Panc1 (cell line): ENCODE data around the gene PDXK. TPM values are rescaled to one million over a fixed set of nuclear protein-coding genes. Genes with fewer than 3 reads are reported as not detected.
A peak's percentile ranks its signal among the peaks of the same experiment; 100 is the strongest.

Experiments used
- ATAC-seq: fragments of 200-7000 bp; cut with Tn5 transposase; 2 replicates; pipeline ENCODE4 v1.9.1; 2020; ENCODE audit warnings: mild to moderate bottlenecking, moderate library complexity
- BruUV-seq: library from RNA; stranded (reverse); fragments of 400-500 nt; replicated peaks from 2 replicates; lab custom pipeline; 2021; lab: Mats Ljungman, UMichigan
- CTCF ChIA-PET: fragments of 300-600 bp; sonication (Branson Sonifier 250); formaldehyde crosslinking; loops from one replicate; lab custom pipeline; 2022; ENCODE audit warnings: antibody characterized with exemption; lab: Charles Lee
- POLR2A ChIA-PET: fragments of 300-600 bp; sonication (Branson Sonifier 250); formaldehyde crosslinking; loops from one replicate; lab custom pipeline; 2022; ENCODE audit warnings: antibody characterized with exemption; lab: Charles Lee
- DNase-seq: peaks from one replicate; pipeline ENCODE4 v3.0.0-alpha.2; 2010; ENCODE audit warnings: low read depth, low spot score
- H3K27ac ChIP-seq: 2 replicates; pipeline ENCODE4 v1.5.1; 2011; ENCODE audit warnings: mild to moderate bottlenecking, low read length, inconsistent platforms
- H3K27me3 ChIP-seq: fragments of 200-500 bp; sonication (Bioruptor generic); 2 replicates; pipeline ENCODE4 v1.6.0; 2014; ENCODE audit warnings: low read length, inconsistent platforms; ENCODE audit not compliant: control insufficient read depth, insufficient read depth
- H3K36me3 ChIP-seq: fragments of 200-500 bp; sonication (Bioruptor generic); 2 replicates; pipeline ENCODE4 v1.5.1; 2014; ENCODE audit warnings: inconsistent platforms, mild to moderate bottlenecking, low read length, moderate library complexity; ENCODE audit not compliant: control insufficient read depth, insufficient read depth
- H3K4me1 ChIP-seq: 2 replicates; pipeline ENCODE4 v1.5.1; 2011; ENCODE audit warnings: inconsistent platforms, mild to moderate bottlenecking, low read length, moderate library complexity; ENCODE audit not compliant: control insufficient read depth, insufficient read depth
- H3K4me3 ChIP-seq, 2 experiments: 2 replicates each; pipeline ENCODE4 v1.5.1; 2011 to 2012; ENCODE audit warnings: low read depth in 2 of 2, low read length in 2 of 2, mild to moderate bottlenecking in 2 of 2, inconsistent platforms in 1 of 2, moderate library complexity in 1 of 2
- H3K9me3 ChIP-seq: fragments of 200-500 bp; sonication (Bioruptor generic); 2 replicates; pipeline ENCODE4 v1.5.1; 2014; ENCODE audit warnings: low read depth, mild to moderate bottlenecking, inconsistent platforms, low read length, moderate library complexity; ENCODE audit not compliant: control insufficient read depth, insufficient read depth
- CTCF ChIP-seq: fragments of 450-650 bp; IDR thresholded peaks from 2 replicates; pipeline ENCODE4 v1.5.1; 2017; ENCODE audit warnings: mild to moderate bottlenecking
- POLR2AphosphoS5 ChIP-seq: IDR thresholded peaks from 2 replicates; pipeline ENCODE4 v1.6.1; 2012; ENCODE audit warnings: mild to moderate bottlenecking, low read depth, low read length, moderate library complexity
- SIN3A ChIP-seq: IDR thresholded peaks from 2 replicates; pipeline ENCODE4 v1.6.1; 2012; ENCODE audit warnings: low read depth, mild to moderate bottlenecking, low read length, moderate library complexity, borderline replicate concordance; ENCODE audit not compliant: insufficient read depth
- TCF7L2 ChIP-seq: IDR thresholded peaks from 2 replicates; pipeline ENCODE4 v1.6.1; 2011; ENCODE audit warnings: mild to moderate bottlenecking, low read depth, low read length, inconsistent platforms
- in situ Hi-C: cut with HindIII; loops from 2 replicates; pipeline ENCODE4 v1.10.0; 2016; ENCODE audit warnings: low sequenced_read_pairs, low pct_unique_long_range_greater_than_20kb
- intact Hi-C: fragments of 100-400 bp; cut with micrococcal nuclease; formaldehyde crosslinking; loops from one replicate; pipeline ENCODE4 v1.10.0; 2022; ENCODE audit not compliant: unreplicated experiment
- total RNA-seq: library from RNA; stranded (reverse); gene quantifications from one replicate; pipeline ENCODE4 v1.2.1, GENCODE V29; 2021; ENCODE audit not compliant: unreplicated experiment
- TF ChIP-seq, protein P1 (sequence below), 2 experiments: IDR thresholded peaks; 2 replicates each; pipeline ENCODE4 v1.6.1; 2011 to 2012; ENCODE audit warnings: low read depth in 2 of 2, control low read depth in 1 of 2, low read length in 1 of 2, mild to moderate bottlenecking in 1 of 2, moderate library complexity in 1 of 2; ENCODE audit not compliant: insufficient read depth in 1 of 2

Gene PDXK
- total RNA-seq, 1 experiment from 2014 or later = 184 TPM

DNA sequence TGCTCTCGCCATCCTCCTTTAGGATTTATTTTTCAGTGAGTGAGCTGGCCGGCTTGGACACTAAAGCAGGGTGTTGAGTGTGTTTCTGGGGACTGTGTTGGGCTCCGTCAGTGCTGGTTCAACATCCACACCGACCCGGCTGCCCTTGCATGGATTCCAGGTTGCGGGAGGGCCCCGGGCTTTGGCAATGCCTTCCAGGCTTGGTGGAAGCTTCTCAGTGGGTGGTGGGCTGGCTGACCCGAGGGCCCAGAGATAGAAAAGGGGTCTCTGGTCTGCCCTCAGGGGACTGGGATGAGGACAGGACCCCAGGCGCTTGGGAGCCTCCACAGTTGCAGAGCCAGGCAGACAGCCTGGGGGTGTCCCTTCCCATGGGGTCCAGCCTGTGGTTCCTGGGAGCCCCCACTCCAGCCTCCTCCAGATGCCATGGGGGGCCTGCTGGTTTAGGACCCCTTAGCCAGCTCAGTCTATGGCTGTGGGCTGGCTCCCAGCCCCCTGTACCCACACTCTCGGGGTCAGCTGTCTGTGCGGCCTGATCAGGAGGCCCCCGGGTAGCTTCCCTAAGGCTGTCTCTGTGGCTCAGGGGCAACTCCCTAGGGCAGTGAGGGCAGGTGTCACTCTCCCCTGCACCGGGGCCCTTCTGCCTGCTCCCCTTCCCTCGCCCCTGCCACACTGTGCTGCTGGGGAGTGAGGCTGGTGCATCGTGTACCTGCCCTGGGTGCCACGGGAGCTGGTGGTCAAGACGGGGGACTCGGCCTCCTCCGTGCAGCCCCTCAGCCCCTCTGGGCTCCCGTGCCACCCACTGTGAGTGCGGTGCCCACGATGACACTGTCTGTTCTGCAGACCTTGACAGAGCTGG is 16.5 kb downstream of the PDXK start:
- Histone ChIP-seq H3K4me3 (no peak overlapping the region), H3K27ac (peak overlapping the region; percentile 68), H3K36me3 (no peaks in the 10 kb centered on the region), H3K4me1 (peaks cover 61% of the 10 kb centered on the region), H3K27me3 (no peaks in the 10 kb centered on the region), H3K9me3 (no peaks in the 10 kb centered on the region)
- CTCF ChIA-PET = interaction anchor here (0.6 to 1.1 kb wide), 2 partner anchors 14 to 36 kb away, joined by 8 to 9 read pairs; no protein-coding TSS in a partner anchor
- TF ChIP-seq, protein P1, sequence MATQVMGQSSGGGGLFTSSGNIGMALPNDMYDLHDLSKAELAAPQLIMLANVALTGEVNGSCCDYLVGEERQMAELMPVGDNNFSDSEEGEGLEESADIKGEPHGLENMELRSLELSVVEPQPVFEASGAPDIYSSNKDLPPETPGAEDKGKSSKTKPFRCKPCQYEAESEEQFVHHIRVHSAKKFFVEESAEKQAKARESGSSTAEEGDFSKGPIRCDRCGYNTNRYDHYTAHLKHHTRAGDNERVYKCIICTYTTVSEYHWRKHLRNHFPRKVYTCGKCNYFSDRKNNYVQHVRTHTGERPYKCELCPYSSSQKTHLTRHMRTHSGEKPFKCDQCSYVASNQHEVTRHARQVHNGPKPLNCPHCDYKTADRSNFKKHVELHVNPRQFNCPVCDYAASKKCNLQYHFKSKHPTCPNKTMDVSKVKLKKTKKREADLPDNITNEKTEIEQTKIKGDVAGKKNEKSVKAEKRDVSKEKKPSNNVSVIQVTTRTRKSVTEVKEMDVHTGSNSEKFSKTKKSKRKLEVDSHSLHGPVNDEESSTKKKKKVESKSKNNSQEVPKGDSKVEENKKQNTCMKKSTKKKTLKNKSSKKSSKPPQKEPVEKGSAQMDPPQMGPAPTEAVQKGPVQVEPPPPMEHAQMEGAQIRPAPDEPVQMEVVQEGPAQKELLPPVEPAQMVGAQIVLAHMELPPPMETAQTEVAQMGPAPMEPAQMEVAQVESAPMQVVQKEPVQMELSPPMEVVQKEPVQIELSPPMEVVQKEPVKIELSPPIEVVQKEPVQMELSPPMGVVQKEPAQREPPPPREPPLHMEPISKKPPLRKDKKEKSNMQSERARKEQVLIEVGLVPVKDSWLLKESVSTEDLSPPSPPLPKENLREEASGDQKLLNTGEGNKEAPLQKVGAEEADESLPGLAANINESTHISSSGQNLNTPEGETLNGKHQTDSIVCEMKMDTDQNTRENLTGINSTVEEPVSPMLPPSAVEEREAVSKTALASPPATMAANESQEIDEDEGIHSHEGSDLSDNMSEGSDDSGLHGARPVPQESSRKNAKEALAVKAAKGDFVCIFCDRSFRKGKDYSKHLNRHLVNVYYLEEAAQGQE (IDR thresholded peaks at IDR 0.05; ENCODE audit: insufficient read depth in 1 of 2, low read depth in 2 of 2, low read length in 1 of 2) = no peak
- no peak for TF ChIP-seq POLR2AphosphoS5
- no peak for TF ChIP-seq TCF7L2
- TF ChIP-seq SIN3A = no peak
- no peak for TF ChIP-seq CTCF
- ATAC-seq (no peak), DNase-seq (no peak)
- BruUV-seq = no TSS peak
- POLR2A ChIA-PET = interaction anchor here (0.6 kb wide), 2 partner anchors 7 to 55 kb away, joined by 5 to 7 read pairs; no protein-coding TSS in a partner anchor
- in situ Hi-C loops = no loop called here
- intact Hi-C loops = no loop called here

DNA sequence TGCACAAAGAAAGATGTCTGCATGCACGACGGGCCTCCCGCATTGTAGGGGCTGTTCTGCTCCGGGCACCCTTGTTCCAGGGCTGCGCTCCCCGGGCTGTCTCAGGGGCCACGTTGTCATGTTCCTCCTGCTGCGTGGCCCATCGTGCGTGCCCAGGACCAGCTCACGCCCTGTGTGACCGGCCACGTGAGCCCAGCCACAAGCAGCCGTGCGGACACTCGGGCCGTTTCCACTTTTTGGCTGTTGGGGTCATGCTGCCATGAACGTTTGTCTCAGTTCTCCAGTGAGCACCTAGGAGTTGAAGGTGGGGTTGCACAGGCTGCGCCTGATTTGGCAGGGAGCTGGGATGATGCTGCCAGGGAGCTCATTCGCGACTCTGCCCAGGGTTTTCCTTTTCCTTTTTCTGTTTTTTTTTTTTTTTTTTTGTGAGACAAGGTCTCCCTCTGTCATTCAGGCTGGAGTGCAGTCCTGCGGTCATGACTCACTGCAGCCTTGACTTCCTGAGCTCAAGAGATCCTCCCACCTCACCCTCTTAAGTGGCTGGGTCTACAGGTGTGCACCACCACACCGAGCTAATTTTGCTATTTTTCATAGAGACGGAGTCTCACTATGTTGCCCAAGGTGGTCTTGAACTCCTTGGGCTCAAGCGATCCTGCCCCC is 17.4 kb downstream of the PDXK start:
- in situ Hi-C loops (no loop called here), intact Hi-C loops (no loop called here)
- Histone ChIP-seq H3K4me3 (no peak overlapping the region), H3K9me3 (no peaks in the 10 kb centered on the region), H3K27ac (no peak overlapping the region), H3K27me3 (no peaks in the 10 kb centered on the region), H3K36me3 (no peaks in the 10 kb centered on the region), H3K4me1 (peaks cover 53% of the 10 kb centered on the region)
- no TSS peak for BruUV-seq
- ChIA-PET CTCF (interaction anchor here (0.6 to 1.1 kb wide), 2 partner anchors 13 to 35 kb away, joined by 8 to 9 read pairs; no protein-coding TSS in a partner anchor), POLR2A (interaction anchor here (0.6 kb wide), 1 partner anchor 8 kb away, joined by 7 read pairs; no protein-coding TSS in a partner anchor)
- ATAC-seq = no peak
- DNase-seq = no peak
- TF ChIP-seq TCF7L2 (no peak), POLR2AphosphoS5 (no peak), SIN3A (no peak), CTCF (no peak)
- TF ChIP-seq, protein P1 (IDR thresholded peaks at IDR 0.05; ENCODE audit: insufficient read depth in 1 of 2, low read depth in 2 of 2, low read length in 1 of 2) = no peak
